Left cardiac atrium (tissue), 4 donors: ENCODE data around the gene KIDINS220. TPM values are rescaled to one million over a fixed set of nuclear protein-coding genes. Genes with fewer than 3 reads are reported as not detected.
A peak's percentile ranks its signal among the peaks of the same experiment; 100 is the strongest.
"Not testable (repeated sequence)": the region's sequence is repeated elsewhere in the genome, so short reads cannot be mapped to it uniquely, and the experiment has no call there.

Experiments used
- ATAC-seq, 2 donors: fragments of 200-7000 bp; cut with Tn5 transposase; one replicate each; pipeline ENCODE4 v1.9.1; 2020; ENCODE audit warnings: mild to moderate bottlenecking in 2 of 2, moderate library complexity in 2 of 2
- DNase-seq: peaks from one replicate; pipeline ENCODE4 v3.0.0-alpha.2; 2020
- intact Hi-C, 2 donors: fragments of 100-400 bp; cut with DNase I; formaldehyde crosslinking; loops; one replicate each; pipeline versions ENCODE4 v1.14.1 to v1.15.1; 2022 to 2023
- total RNA-seq, 2 donors: library from RNA; stranded (reverse); fragmentation: NEBNext Ultra II Directional; extraction: Animal tissue kit (Norgen Biotek cat#: 25700); gene quantifications; one replicate each; pipeline ENCODE4 v1.2.1, GENCODE V29; 2021
- donor health status: DM: no; HTN: yes; CAD: no.
- donor health status: DM: no; HTN: yes; CAD: no; lungs with severe emphysema.
- donor health status: DM: yes; HTN: yes; CAD: no.
- donor health status: Dilated cardiomyopathy.

KIDINS220 gene
- total RNA-seq, 2 donors from 2014 or later = 34.2 to 36.6 TPM

- intact Hi-C loops = no loop called here
- DNase-seq (no peak), ATAC-seq (no peak)
These were observed 57.4 kb downstream of the KIDINS220 start for GRCh38 chr2:8779795-8780671.

DNA sequence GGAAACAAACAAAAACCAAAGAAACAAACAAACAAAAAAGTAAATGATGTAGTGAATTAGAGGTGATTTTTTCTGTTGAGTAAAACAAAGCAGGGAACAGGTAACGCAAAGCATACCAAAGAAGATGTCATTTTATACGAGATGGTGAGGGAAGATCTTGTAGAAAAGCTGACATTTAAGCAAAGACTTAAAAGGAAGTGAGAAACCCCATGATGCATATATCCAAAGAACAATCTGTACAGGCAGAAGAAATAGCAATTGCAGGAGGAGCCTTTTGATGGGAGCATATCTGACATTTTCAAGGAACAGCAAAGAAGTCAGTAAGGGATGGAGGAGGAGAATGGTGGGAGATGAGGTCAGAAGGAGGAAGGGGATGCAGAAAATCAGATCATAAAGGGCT is 63.0 kb downstream of the KIDINS220 start:
- no peak for DNase-seq
- no peak for ATAC-seq
- intact Hi-C loops = no loop called here

GRCh38 chr2:8767324-8767723 is 70.1 kb downstream of the KIDINS220 start:
- intact Hi-C loops = loop anchor here in 1 of 2 donors (10.0 kb wide), 1 partner anchor 1563 kb away; no protein-coding TSS in a partner anchor
- no peak for DNase-seq

DNA sequence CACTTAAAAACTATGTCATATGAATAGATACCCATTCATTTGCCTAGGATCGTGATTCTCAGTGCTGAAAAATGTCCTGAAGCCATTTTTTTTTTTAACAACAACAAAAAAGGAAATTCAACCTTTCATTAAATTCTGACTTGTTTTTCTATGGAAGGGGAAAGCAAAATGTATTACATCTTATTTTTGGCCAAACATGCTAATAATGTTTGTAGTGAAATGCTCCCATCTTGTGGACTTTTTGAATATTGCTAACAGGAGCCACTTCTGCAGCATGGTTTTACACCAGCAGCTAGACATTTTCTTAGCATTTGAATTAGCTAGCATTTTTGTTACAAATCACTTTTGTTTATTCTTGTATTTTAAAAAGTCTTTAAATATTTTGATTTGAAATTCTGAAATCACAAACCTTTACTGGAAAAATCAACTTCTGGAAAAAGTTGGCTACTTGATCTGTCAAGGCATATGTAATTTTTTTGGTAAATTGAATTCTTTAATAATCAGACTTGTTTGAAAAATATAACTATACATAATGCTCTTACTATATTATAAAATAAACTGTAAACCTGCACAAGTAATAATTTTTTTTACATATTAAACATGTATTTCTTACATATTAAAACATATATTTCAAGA is 75.8 kb downstream of the KIDINS220 start:
- DNase-seq = no peak
- intact Hi-C loops = loop anchor here in 1 of 2 donors (10.0 kb wide), 1 partner anchor 1557 kb away; no protein-coding TSS in a partner anchor
- ATAC-seq = no peak

More at GRCh38 chr2:8767324-8767723, 70.1 kb downstream of the KIDINS220 start:
- no peak for ATAC-seq

- ATAC-seq (no peak), DNase-seq (no peak)
- intact Hi-C loops = no loop called here
These were observed 80.7 kb downstream of the KIDINS220 start for GRCh38 chr2:8756716-8757115.

- intact Hi-C loops = no loop called here
- no peak for ATAC-seq
These were observed 81.2 kb downstream of the KIDINS220 start for GRCh38 chr2:8756230-8756629.

GRCh38 chr2:8754106-8754776 is 83.2 kb downstream of the KIDINS220 start:
- no peak for DNase-seq
- intact Hi-C loops = no loop called here
- ATAC-seq = peak in 1 of 2 donors; percentile 67

More at GRCh38 chr2:8756230-8756629, 81.2 kb downstream of the KIDINS220 start:
- no peak for DNase-seq

GRCh38 chr2:8753609-8754008 is 83.8 kb downstream of the KIDINS220 start:
- DNase-seq (no peak), ATAC-seq (no peak)
- intact Hi-C loops = no loop called here

GRCh38 chr2:8752385-8752784 is 85.0 kb downstream of the KIDINS220 start:
- intact Hi-C loops = no loop called here
- no peak for DNase-seq
- ATAC-seq = no peak

DNA sequence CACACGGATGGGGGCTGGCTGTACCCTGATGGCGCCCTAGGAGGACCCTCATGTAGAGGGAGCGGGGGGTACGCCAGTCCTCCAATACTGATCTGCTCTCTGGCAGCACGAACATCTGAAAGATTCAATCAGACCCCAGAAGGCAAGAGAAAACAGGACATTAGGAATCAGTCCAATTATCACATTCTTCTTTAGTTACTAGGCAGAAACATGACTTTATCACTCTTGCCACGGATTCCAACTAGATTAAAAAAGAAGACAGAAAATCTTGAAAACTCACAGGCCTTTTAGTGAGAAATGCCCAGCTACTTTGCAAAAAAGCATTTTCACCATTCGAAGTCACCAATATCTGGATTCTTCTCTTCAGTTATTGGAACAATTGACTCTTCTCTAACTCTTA is 87.2 kb downstream of the KIDINS220 start:
- ATAC-seq = no peak
- DNase-seq = no peak
- intact Hi-C loops = no loop called here

DNA sequence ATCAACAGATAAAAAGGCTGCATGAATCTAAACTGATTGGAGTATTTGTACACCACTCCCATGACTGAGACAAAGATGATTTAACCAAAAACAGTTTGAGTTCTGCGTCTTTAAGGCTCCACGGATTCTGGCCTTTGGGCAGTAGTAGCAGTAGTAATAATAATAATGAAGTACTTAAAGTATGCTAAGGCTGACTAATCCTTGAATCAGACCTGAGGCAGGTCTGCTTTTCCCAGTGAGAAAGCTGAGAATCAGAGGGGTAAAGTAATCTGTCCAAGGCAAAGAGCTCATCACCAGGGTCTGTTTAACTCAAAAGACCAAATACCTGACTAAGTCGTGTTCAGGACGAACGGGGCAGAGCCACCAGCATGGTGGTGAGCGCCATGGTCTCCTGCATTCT is 94.2 kb downstream of the KIDINS220 start:
- ATAC-seq (no peak), DNase-seq (no peak)
- intact Hi-C loops = no loop called here

- ATAC-seq = no peak
- intact Hi-C loops = no loop called here
- DNase-seq = no peak
These were observed 97.3 kb downstream of the KIDINS220 start for GRCh38 chr2:8740136-8740535.

GRCh38 chr2:8737571-8738175 is 99.7 kb downstream of the KIDINS220 start:
- ATAC-seq = no peak
- DNase-seq = no peak
- intact Hi-C loops = no loop called here

DNA sequence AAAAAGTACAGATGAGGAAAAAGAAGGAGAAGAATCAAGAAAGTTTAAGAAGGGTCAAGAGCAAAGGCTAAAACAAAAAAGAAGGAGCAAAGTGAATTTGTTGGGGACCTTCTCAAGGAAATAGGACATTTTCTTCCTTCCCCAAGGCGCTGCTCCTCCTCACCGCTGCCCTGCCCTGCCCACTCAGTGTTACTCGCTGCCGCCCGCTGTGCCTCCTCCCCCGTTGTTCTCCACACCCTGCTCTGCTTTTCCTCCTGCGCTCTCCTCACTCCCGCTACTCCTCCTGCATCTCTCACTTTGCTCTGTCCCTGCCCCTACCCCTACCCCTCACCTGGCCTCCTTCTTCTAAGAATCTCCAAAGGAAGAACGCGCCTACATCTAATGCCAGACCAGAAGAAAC is 104.8 kb downstream of the KIDINS220 start:
- DNase-seq (no peak), ATAC-seq (no peak)
- intact Hi-C loops = no loop called here

- intact Hi-C loops = no loop called here
- DNase-seq (peak; percentile 48), ATAC-seq (peak; percentile 91 to 96)
These were observed 107.5 kb downstream of the KIDINS220 start for GRCh38 chr2:8729939-8730338.

DNA sequence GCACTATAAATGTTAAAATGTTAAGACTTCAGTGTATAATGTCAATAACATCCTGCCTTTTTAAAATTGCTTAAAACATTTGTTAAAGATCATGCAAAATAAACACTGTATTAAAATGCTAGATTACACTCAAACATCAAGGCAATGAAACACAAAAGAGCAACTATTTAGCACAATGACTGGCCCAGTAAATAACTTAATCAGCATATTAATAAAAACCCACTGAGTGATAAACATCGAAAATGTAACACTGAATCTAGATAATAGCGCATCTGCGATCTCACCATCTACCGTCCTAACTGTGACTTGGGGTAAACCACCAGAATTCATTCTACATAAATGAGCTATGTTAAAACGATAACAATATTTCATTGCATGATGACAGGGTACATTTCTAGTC is 108.3 kb downstream of the KIDINS220 start:
- ATAC-seq, DNase-seq: not testable (repeated sequence)

DNA sequence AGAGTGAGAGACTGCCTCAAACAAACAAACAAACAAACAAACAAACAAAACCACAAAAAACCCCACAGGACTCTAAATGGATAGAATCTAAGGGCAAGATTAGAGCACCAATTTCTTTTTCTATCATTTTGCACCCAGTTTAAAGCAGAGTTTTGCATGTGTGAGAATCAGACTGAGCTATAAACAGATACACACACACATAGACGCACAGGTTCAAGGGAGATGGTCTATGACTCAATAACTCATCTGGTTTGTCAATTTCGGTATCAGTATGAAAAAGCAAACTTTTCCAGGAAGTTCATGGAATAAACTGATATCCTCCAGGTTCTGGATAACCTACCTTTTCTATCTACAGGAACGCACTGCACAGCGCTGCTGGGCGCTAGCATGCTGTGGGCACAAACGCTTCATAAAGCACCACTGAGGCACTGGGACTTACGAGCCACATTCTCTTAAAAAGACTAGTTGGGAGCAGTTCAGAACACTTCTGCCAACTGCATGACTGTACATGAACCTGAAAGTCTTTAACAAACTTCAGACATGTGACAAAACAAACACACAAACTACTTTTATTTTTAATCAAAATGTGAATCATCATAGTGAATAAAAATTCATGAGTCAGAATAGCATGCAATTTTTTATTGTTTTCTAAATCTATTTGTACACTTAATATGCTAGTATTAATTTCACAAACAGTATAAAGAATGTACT is 109.0 kb downstream of the KIDINS220 start:
- no peak for ATAC-seq
- intact Hi-C loops = no loop called here
- no peak for DNase-seq

More for the DNA sequence above, 108.3 kb downstream of the KIDINS220 start:
- intact Hi-C loops = not testable (repeated sequence)

GRCh38 chr2:8725838-8726237 is 111.6 kb downstream of the KIDINS220 start:
- intact Hi-C loops = no loop called here
- no peak for DNase-seq
- ATAC-seq = no peak

DNA sequence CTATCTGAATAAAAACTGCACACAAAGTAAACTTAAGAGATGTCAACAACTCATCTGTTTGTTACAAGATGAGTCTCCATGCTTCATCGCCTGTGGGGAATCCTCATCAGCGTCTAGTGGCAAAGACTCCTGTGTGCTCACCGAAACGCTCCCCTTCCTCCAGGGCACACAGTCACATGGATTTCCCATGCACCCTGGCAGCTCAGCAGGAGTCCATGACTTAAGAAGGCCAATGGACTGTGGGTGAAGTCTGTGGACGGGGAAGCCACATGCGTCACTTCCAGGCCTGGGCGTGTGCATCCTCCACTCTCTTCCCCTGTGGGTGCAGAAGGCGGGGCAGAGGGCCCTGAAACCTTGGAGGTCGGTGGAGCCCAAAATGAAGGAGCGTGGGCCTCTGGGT is 114.4 kb downstream of the KIDINS220 start:
- no peak for ATAC-seq
- intact Hi-C loops = no loop called here

More for the DNA sequence above, 114.4 kb downstream of the KIDINS220 start:
- no peak for DNase-seq
